CD4-positive, alpha-beta T cell treated with Interleukin-12 subunit alpha and Interleukin-12 subunit beta, for 1 hour (primary cell): ENCODE data around the gene MSH3.
"Not testable (repeated sequence)": the region's sequence is repeated elsewhere in the genome, so short reads cannot be mapped to it uniquely, and the experiment has no call there.

Experiments used
- DNase-seq: peaks from one replicate; pipeline ENCODE4 v3.0.0-alpha.2; 2020

The MSH3 gene

DNA sequence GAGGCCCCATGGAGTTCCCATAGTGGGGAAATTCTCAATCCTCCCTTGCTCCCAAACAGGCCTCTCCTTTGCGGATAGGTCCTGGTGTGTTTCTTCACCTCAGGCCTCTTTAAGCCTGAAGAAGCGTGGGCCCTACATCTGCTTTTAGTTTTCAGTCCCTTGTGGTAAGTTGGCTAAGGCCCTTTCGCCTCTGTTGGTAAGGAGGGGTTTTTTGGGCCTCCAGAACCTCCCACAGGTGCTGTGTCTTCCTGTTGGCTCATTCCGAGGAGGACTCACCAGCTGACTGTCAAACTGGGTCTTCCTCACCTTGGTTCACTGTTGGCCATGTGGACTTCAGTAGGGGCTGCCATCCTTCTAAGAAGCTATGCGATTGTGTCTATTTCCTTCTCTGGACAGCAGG, 56.8 kb downstream of the MSH3 start:
- no peak for DNase-seq

DNA sequence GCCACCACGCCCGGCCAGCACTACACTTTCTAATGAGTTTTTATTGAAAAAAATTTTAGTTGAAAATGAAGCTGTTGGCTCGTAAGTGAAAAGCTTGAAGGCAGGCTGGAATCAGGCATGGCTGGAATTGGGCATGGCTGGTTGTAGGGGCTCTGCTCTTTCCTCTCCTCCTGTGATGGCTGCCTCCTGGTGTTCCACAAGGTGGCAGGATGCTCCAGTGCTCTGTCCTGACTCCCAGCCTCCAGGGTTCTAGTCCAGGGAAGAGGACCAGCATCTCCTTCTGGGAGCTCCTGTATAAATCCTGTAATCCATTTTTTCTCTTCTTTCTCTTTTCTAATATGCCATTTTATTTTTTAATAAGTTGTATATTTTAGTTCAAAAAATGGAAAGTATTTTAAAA, 57.5 kb downstream of the MSH3 start:
- DNase-seq = peak; percentile 13

DNA sequence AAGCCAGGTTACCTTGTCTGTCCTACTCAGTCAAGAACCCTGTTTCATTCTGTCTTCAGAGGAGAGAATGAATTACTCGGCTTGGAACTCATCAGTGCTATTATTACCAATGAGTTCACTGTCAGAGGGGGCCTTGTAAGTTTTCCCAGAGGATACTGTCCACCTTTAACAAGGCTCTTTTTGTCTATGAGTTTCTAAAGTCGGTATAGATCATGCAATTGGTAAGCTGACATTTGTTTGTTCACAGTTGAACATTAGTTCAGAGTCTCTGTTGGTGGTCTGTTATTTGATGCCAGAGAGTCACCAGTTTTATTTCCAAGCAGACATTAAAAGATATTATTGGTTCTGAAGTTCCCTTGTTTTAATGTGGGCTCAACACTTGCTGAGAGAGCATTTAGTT, 58.5 kb downstream of the MSH3 start:
- no peak for DNase-seq

DNA sequence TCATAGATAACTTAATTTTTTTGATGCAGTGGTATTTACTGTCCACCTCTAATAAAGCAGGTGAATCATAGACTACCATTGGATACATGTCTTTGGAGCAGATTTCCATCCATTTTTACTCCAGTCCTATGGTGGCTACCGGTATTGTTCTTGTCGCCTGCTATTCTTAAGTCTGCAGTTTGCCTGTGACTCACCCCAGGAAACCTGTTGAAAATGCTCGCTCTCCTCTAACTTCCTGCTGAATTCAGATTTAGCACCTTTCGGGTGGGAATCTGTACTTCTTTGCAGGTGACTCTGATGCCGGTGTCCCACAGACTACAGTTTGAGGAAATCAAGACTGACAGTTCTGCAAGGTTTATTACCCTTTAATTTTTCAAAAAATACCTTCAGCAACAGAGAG, 59.2 kb downstream of the MSH3 start:
- DNase-seq = peak; percentile 9

DNA sequence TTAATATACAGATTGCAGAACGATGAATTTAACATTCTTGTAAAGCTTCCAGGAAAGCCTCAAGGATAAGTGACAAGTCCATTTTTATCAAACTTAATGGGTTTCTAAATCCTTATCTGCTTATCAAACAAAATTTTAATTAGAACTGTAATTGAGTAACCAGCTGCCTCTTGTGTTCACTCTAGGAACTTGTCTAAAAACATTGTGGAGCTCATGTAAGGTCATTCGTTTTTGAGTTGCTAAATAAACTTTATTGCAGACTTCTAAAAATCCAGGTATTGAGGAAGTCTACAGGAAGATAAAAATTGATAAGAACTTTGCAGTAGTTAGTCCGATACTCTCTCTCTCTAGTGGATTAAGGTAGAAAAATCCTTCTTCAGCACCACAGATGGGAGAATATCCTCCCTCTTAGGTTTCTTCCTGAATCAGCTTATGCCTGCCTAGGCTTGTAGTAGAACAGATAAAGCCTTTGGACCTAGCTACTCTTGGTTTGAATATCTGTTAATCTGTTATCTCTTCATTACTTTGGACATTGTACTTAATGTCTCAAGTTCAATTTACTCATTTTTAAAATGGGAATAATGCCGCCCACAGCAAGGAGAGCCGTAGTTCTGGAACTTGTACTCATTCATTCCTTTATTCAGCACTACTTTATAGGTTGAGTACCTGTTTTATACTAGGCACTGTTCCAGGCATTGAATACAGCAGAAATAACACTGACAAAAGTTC, 60.3 kb downstream of the MSH3 start:
- DNase-seq = no peak

DNA sequence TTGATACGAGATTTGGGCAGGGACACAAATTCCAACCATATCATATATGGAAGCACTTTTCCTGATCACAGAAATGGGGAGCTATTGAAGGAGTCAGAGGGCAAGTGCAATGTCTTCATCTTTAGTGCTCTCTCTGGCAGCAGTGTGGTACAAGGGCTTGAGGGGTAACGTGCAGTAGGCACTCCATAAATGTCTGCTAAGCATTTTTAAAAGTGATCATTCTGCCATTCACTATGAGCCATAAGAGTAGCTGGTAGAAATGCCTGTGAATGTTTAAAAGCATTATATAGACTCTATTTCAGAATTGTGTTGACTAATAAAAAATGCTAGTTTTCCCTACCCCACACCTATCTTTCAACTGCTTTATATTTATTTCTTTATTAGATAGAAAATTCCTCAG, 61.4 kb downstream of the MSH3 start:
- DNase-seq = no peak

DNA sequence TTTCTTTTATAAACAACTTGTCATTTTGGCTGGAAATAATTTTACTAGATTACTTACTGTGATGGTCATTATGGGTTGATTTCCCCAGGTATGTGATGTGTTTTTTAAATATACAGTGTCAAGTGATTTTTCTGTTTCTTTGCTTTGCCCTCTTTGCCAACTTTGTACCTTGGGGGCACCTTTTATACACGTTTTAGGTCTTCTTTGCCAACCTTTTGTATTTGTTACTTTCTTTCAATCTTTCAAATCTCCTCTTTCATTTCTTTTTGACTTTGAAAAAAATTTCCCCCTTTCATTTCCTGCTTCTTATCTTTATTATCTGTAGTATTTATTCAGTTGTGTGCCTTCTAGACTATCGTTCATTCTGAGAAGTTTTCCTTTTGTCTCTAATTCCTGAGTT, 65.7 kb downstream of the MSH3 start:
- DNase-seq = no peak

DNA sequence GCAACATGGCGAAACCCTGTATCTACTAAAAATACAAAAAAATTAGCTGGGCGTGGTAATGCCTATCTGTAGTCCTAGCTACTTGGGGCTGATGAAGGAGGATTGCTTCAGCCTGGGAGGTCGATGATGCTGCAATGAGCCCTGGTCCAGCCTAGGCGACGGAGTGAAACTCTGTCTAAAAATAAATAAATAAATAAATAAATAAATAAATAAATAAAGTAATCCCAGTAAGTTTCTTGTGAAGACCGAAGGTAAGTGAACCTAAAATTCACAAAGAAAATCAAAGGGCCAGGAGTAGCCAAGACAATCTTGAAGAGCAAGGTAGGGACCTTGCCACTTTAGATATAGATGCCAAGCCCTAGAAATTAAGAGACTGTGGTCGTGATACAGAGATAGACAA, 68.5 kb downstream of the MSH3 start:
- DNase-seq = no peak

DNA sequence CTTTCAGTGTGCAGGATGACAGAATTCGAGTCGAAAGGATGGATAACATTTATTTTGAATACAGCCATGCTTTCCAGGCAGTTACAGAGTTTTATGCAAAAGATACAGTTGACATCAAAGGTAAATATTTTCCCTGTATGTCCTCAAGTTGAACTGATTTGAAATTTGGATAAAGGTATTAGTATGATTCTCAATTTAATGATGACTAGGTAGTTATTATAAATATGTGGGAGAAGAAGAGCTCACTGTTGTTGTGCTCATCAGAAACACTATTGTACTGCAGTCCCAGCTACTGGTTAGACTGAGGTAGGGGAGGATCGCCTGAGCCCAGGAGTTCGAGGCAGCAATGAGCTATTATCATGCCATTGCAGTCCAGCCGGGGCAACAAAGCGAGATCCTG, 71.0 kb downstream of the MSH3 start:
- no peak for DNase-seq

DNA sequence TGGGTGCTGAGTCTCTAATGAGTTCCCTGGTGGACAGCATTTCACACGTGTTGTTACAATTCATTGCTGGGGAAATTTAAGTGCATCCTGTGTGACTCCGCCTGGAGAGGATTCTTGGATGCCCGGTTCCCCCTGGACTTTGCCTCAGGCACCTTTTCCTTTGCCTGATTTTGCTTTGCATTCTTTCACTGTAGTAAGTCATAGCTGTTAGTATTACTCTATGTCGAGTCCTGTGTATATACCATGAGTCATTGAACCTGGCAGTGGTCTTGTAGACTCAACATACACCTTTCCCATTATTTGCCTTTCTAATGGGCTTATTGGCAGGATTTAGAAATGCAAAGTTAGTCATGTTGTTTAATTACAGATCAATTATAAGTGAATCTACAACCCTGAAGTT, 82.3 kb downstream of the MSH3 start:
- DNase-seq = no peak

DNA sequence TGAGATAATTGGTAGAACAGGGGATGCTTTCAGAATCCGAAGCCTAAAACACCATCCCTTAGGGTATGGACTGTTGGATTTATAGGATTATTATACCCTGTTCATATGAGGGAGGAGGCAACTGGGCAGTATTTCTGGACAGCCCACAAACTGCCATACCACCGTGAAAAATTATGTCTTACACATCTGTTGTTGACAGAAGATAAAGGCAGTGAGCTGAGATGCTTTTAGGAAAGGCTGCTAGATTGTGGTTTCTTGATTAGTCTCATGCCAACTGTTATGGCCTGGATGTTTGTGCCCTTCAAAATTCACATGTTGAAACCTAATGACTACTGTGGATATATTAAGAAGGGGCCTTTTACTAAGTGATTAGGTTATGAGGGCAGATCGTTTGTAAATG, 84.0 kb downstream of the MSH3 start:
- no peak for DNase-seq

DNA sequence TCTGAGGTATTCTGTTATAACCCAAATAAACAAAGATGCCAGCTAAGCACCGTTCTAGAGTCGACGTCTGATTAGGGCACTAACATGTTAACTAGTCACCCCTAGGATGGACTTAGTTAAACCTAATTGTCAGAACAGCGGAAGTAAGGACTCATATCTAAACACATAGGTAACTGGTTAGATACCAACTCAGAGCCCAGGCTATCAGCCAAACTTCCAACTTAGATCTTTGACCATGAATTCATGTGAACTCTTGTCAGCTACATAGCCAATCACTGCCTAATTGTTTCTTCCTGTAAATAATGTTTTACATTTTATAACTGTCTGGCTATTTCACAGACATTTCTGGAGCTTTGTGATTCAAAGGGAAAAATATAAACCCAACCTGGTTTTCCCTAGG, 84.6 kb downstream of the MSH3 start:
- DNase-seq = no peak

DNA sequence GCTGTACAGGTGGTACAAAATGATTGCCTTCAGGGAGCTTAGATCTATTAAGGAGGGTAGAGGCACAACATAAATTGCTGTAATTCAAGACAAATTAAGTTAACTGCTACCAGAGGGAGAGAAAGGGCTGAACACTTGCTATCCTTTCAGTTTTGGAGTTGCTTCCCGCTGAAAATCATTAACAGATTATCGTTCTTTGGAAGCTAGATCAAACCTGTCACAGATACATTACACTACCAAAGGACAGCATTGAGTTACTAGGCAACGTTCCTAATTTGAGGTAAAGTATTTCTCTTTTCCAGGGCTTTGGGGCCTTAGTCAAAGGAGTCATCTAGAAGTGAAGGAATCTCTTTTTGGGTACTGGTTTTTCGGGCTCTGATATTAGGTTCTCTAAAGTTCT, 85.0 kb downstream of the MSH3 start:
- DNase-seq = no peak

DNA sequence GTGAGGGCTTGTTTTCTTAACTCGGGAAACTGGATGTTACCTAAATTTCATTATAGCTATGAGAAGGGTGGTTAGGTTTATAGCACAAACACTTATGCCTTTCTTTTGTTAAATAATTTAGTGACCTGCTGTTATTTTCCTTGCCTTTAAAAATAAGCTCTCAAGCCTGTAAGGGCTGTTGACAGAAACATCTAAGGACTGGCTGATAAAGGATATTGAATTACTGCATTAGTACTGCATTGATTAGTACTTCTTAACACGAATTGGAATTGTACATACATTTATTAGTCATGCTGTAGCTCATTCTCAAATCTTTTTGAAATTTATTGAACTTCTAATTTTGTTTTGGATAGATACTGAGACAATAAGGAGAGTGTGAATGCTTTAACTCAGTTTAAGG, 85.4 kb downstream of the MSH3 start:
- DNase-seq = no peak

DNA sequence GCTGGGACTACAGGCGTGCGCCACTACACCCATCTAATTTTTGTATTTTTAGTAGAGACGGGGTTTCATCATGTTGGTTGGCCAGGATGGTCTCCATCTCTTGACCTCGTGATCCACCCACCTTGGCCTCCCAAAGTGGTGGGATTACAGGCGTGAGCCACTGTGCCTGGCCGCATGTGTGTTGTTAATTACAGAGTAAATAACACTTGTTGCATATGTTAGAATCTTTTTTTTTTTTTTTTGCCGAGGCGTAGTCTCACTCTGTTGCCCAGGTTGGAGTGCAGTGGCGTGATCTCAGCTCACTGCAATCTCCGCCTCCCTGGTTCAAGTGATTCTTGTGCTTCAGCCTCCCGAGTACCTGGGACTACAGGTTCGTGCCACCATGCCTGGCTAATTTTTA, 86.0 kb downstream of the MSH3 start:
- DNase-seq = not testable (repeated sequence)

DNA sequence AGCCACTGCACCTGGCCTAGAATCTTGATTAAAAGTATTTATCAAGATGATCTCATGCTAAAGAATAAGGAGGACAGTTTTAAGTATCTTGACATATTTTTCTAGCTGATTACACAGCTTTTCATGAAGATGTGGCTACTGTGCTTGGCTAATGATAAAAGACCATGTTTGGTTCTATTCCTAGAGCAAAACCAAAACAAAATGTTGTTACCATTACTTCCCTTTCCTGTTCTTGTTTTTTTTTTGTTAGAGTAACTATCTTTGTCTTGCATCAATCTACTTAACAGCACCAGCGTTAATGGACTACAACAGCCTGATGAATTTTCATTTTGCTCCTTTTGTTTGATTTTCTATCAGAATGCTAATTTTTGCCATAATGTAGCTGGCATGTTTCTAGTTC, 86.5 kb downstream of the MSH3 start:
- no peak for DNase-seq

DNA sequence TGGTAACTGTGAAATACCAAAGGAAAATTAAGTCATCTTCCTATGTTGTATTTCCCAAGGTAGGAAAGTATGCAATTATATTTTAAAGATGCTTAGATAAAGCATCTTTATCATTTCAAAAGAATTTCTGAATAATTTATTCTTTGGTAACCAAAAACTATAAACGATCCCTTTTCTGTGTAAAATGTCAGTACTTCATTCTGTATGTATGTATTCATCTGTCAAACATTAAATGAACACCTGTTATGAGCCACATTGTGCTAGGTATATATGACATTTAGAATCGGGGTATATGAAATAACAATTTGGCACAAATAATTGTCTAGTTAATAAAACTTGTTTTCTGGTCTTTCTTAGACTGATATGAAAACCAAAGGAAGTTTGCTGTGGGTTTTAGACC, 89.7 kb downstream of the MSH3 start:
- no peak for DNase-seq

DNA sequence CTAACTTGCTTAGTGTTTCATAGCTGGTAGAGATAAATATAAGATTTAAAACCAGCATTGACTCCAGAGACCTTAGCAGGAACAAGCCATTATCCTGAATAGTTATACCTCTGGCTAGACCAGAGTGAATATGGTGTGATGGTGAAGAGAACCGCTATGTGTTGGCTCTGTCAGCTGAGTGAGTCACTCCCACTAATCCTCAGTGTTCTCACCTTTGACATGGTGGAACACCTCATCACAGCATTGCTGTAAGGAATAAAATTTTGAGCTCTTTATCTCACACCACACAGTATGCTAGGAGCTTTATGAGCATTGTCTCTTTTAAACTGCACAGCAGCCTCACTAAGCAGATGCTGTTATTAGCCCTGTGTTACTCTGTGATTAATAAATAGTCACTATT, 91.0 kb downstream of the MSH3 start:
- no peak for DNase-seq

DNA sequence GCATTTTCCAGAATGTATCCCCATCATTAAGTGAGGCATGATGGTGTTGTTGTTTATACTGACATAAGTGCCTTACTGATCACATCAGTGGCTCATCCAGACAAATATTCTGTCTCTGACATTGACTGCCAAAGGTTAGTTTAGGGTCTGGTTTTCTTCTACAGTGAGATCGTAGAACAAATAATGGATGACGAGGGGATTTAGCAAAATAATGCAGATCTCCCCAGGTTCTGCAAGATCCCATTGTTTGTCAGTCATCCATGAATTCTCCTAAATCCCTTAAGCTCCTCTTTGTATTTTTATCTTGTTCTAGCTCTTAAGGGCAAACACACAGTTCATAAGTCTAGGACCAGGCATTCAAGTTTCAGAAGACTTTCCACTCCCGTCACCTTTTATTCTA, 93.5 kb downstream of the MSH3 start:
- no peak for DNase-seq

DNA sequence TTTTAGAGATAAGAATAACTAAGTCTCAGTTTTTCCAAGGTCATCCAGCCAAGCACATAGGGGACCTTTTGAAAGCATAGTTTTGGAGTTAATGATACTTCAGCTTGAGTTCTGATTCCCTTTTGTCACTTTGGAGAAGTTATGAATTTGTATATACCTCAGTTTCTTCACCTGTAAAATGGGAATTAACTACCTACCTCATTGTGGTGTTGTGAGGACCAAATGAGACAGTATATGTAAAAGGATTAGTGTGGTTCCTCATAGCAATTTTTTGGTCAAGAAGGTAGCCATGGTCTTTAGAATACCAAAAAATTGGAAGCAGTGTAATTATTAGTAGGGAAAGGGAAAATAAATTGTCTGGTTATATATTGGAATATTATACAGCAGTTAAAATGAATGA, 98.0 kb downstream of the MSH3 start:
- DNase-seq = no peak

DNA sequence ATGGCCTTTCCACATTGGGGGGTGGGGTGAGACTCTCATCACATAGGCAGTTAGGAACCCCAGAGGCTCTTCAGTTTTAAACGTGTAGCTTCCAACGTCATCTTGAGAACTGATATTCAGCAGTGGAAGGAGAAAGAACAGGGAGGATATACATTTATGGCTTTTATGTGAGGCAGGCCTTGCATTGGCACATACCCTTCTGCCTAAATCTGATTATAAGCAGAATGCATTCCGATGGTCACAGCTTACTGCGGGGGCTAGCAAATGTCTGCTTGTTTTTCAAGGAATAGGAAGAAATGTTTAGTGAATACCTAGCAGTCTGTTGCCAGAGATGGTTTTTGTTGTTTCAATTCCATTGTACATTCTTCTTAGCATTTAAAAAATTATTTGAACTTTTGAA, 99.3 kb downstream of the MSH3 start:
- DNase-seq = no peak

DNA sequence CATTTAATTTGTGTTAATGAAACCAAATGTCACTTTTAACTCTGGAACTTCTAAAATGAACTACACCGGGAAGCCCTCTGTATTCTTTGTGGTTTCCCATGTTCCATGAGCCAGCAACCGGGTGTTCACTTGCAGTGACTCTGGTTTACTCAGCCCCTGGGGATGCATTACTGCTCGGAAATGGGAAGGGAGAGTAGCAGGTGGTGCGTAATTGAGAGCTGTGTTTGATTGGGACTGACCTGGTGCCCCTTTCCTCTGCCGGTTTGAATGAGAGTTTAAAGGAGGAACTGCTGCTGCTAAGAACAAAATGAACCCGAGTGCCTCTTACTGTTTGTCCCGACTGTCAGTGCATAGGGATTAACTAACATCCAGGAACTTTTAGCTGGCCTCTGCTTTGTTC, 100.4 kb downstream of the MSH3 start:
- DNase-seq = no peak

DNA sequence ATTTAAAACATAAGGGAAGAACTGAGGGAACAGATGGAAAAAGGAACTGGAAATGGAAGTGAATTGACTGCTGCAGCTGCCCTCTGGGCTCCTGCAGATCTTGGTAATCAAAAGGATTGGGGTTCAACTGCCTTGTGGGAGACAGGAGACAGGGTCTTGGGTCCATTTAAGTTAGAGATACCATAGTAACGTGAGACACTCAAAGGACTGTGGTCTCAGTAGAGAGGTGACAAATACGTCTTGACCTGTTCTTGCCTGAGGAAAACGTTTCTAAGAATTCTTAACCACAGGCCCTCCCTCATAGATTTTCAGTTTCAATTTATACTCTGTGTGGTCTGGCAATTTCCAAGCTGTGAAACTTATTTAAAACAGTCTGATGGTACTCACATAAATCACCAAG, 101.2 kb downstream of the MSH3 start:
- DNase-seq = peak; percentile 68

DNA sequence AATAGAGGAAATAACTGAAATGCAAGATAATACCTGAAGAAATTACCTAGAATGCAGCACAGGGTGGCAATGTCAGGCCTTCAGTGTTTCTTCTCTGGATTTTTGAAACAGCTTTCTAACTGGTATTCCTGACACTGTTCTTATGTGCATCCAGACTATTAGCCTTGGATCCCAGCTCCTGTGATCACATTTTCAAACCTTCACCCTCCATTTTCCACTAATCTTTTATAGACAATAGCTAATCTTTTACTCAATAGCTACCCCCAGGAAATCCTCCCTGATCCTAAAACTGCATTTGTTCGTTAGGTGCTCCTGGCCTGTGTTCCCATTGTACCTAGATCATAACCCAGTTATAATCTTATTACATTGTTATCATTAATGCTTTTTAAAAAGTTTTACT, 101.8 kb downstream of the MSH3 start:
- DNase-seq = peak; percentile 22

DNA sequence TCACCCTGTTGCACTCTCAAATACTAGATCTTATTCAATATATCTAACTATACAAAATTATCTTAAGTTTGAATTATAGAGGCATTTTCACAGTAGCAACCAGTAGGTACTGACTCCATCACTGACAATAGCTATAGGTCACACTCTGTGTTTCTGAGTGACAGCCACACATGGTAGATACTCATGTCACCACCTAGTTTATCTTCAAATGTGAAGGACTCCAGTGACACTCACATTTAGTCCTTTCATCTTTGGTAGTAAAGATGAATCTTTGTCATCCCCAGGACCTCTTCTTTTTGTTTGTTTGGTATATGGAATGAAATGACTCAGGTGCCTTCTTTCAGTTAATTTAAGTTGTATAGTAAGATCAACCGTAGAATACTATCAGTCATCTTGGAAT, 102.8 kb downstream of the MSH3 start:
- no peak for DNase-seq
